HG02588 (cell line): Measurements from ENCODE around the gene CMC1.

Experiments used
- ATAC-seq: cut with Tn5 transposase; IDR thresholded peaks from one replicate; pipeline ENCODE4 v1.9.1; 2021; ENCODE audit warnings: mild to moderate bottlenecking, moderate library complexity; ENCODE audit not compliant: unreplicated experiment

Gene CMC1

GRCh38 chr3:28295898-28296490 lies 54.6 kb downstream of the CMC1 start:
- ATAC-seq = no peak

- ATAC-seq = no peak
Observed at GRCh38 chr3:28299705-28300104, 58.3 kb downstream of the CMC1 start.

- no peak for ATAC-seq
Observed at GRCh38 chr3:28300345-28300962, 59.0 kb downstream of the CMC1 start.

GRCh38 chr3:28301688-28302087 lies 60.3 kb downstream of the CMC1 start:
- ATAC-seq = no peak

GRCh38 chr3:28308196-28308595 lies 66.8 kb downstream of the CMC1 start:
- no peak for ATAC-seq

GRCh38 chr3:28315711-28316110 lies 74.3 kb downstream of the CMC1 start:
- ATAC-seq = no peak

GRCh38 chr3:28316226-28316625 lies 74.8 kb downstream of the CMC1 start:
- no peak for ATAC-seq

GRCh38 chr3:28317438-28318022 lies 76.1 kb downstream of the CMC1 start:
- ATAC-seq = peak; percentile 94

GRCh38 chr3:28320981-28321380 lies 79.6 kb downstream of the CMC1 start:
- no peak for ATAC-seq

- ATAC-seq = no peak
Observed at GRCh38 chr3:28322464-28322863, 81.0 kb downstream of the CMC1 start.

- peak; percentile 82 for ATAC-seq
Observed at GRCh38 chr3:28326458-28326926, 85.1 kb downstream of the CMC1 start.

GRCh38 chr3:28328188-28329151 lies 87.1 kb downstream of the CMC1 start:
- no peak for ATAC-seq

- no peak for ATAC-seq
Observed at GRCh38 chr3:28334552-28334951, 93.1 kb downstream of the CMC1 start.

- no peak for ATAC-seq
Observed at GRCh38 chr3:28335246-28335645, 93.8 kb downstream of the CMC1 start.

GRCh38 chr3:28337230-28337629 lies 95.8 kb downstream of the CMC1 start:
- ATAC-seq = no peak

GRCh38 chr3:28343144-28343543 lies 101.7 kb downstream of the CMC1 start:
- no peak for ATAC-seq

GRCh38 chr3:28345690-28346089 lies 104.3 kb downstream of the CMC1 start:
- ATAC-seq = no peak

- no peak for ATAC-seq
Observed at GRCh38 chr3:28347374-28348264, 106.2 kb downstream of the CMC1 start.

- no peak for ATAC-seq
Observed at GRCh38 chr3:28348265-28348628, 106.8 kb downstream of the CMC1 start.
